GM21390 (cell line): ENCODE measurements around the gene MAP4K4.

Experiments
- ATAC-seq: cut with Tn5 transposase; IDR thresholded peaks from one replicate; pipeline ENCODE4 v1.9.1; 2021; ENCODE audit not compliant: unreplicated experiment

The MAP4K4 gene

GRCh38 chr2:101860782-101861181, 163.3 kb downstream of the MAP4K4 start:
- no peak for ATAC-seq

- ATAC-seq: no peak
Observed at GRCh38 chr2:101861382-101861781, 163.9 kb downstream of the MAP4K4 start.

- ATAC-seq: no peak
Observed at GRCh38 chr2:101863534-101863933, 166.0 kb downstream of the MAP4K4 start.

GRCh38 chr2:101864426-101864825, 166.9 kb downstream of the MAP4K4 start:
- no peak for ATAC-seq

- ATAC-seq: no peak
Observed at GRCh38 chr2:101868525-101868924, 171.0 kb downstream of the MAP4K4 start.

GRCh38 chr2:101869527-101869926, 172.0 kb downstream of the MAP4K4 start:
- ATAC-seq: no peak

- ATAC-seq: no peak
Observed at GRCh38 chr2:101870444-101870843, 172.9 kb downstream of the MAP4K4 start.

- no peak for ATAC-seq
Observed at GRCh38 chr2:101871480-101871879, 174.0 kb downstream of the MAP4K4 start.

GRCh38 chr2:101872480-101872879, 175.0 kb downstream of the MAP4K4 start:
- no peak for ATAC-seq

- no peak for ATAC-seq
Observed at GRCh38 chr2:101873543-101873942, 176.0 kb downstream of the MAP4K4 start.

GRCh38 chr2:101874069-101874468, 176.6 kb downstream of the MAP4K4 start:
- ATAC-seq: no peak

GRCh38 chr2:101879466-101879865, 182.0 kb downstream of the MAP4K4 start:
- ATAC-seq: no peak

- ATAC-seq: no peak
Observed at GRCh38 chr2:101881131-101881530, 183.6 kb downstream of the MAP4K4 start.

- no peak for ATAC-seq
Observed at GRCh38 chr2:101882769-101883307, 185.3 kb downstream of the MAP4K4 start.

- ATAC-seq: no peak
Observed at GRCh38 chr2:101883860-101884259, 186.4 kb downstream of the MAP4K4 start.

- ATAC-seq: no peak
Observed at GRCh38 chr2:101884423-101884822, 186.9 kb downstream of the MAP4K4 start.

GRCh38 chr2:101887328-101887727, 189.8 kb downstream of the MAP4K4 start:
- no peak for ATAC-seq

GRCh38 chr2:101889460-101890098, 192.1 kb downstream of the MAP4K4 start:
- ATAC-seq: no peak

GRCh38 chr2:101892377-101892776, 194.9 kb downstream of the MAP4K4 start:
- ATAC-seq: no peak

- no peak for ATAC-seq
Observed at GRCh38 chr2:101893681-101894381, 196.3 kb downstream of the MAP4K4 start.

- ATAC-seq: no peak
Observed at GRCh38 chr2:101895039-101895438, 197.5 kb downstream of the MAP4K4 start.

GRCh38 chr2:101895819-101896322, 198.4 kb downstream of the MAP4K4 start:
- ATAC-seq: no peak
